Activated naive CD4-positive, alpha-beta T cell treated with anti-CD3 and anti-CD28 coated beads, Interleukin-2, amount 50 U/mL, for 24 hours (primary cell): ENCODE measurements around the gene LEF1.

ENCODE experiments used
- H3K27ac Mint-ChIP-seq: one replicate; pipeline ENCODE4 v1.8.0; 2021; ENCODE audit warnings: mild to moderate bottlenecking, mixed read lengths
- H3K27me3 Mint-ChIP-seq: one replicate; pipeline ENCODE4 v1.8.0; 2021; ENCODE audit warnings: mixed read lengths
- H3K36me3 Mint-ChIP-seq: one replicate; pipeline ENCODE4 v1.8.0; 2021; ENCODE audit warnings: mixed read lengths
- H3K4me1 Mint-ChIP-seq: one replicate; pipeline ENCODE4 v1.8.0; 2021; ENCODE audit warnings: mixed read lengths
- H3K4me3 Mint-ChIP-seq: one replicate; pipeline ENCODE4 v1.8.0; 2021; ENCODE audit warnings: mild to moderate bottlenecking, mixed read lengths
- H3K9me3 Mint-ChIP-seq: one replicate; pipeline ENCODE4 v1.8.0; 2021; ENCODE audit warnings: mixed read lengths

Gene LEF1

GRCh38 chr4:108168160-108168670 lies 517 bp downstream of the LEF1 start:
- H3K4me1 Mint-ChIP-seq, result peaks cover 31% of the 10 kb centered on the region
- no peaks in the 10 kb centered on the region for H3K27me3 Mint-ChIP-seq
- no peaks in the 10 kb centered on the region for H3K9me3 Mint-ChIP-seq
- peak overlapping the region; percentile 92 for H3K4me3 Mint-ChIP-seq
- peak overlapping the region; percentile 98 for H3K27ac Mint-ChIP-seq
- peaks cover 15% of the 10 kb centered on the region for H3K36me3 Mint-ChIP-seq

- Mint-ChIP-seq H3K27ac (peak overlapping the region; percentile 99), H3K4me1 (peaks cover 46% of the 10 kb centered on the region), H3K9me3 (no peaks in the 10 kb centered on the region), H3K4me3 (peak overlapping the region; percentile 94), H3K36me3 (peaks cover 28% of the 10 kb centered on the region), H3K27me3 (no peaks in the 10 kb centered on the region)
These were observed 2.1 kb downstream of the LEF1 start for GRCh38 chr4:108166441-108167315.

- Mint-ChIP-seq H3K4me1 (peaks cover 46% of the 10 kb centered on the region), H3K27ac (peak overlapping the region; percentile 90), H3K36me3 (peaks cover 32% of the 10 kb centered on the region), H3K9me3 (no peaks in the 10 kb centered on the region), H3K4me3 (peak overlapping the region; percentile 94), H3K27me3 (no peaks in the 10 kb centered on the region)
These were observed 2.7 kb downstream of the LEF1 start for GRCh38 chr4:108166038-108166437.

GRCh38 chr4:108165586-108165985 lies 3.1 kb downstream of the LEF1 start:
- H3K27ac Mint-ChIP-seq, result peak overlapping the region; percentile 90
- peaks cover 33% of the 10 kb centered on the region for H3K36me3 Mint-ChIP-seq
- H3K27me3 Mint-ChIP-seq, result no peaks in the 10 kb centered on the region
- H3K4me3 Mint-ChIP-seq, result peak overlapping the region; percentile 94
- no peaks in the 10 kb centered on the region for H3K9me3 Mint-ChIP-seq
- H3K4me1 Mint-ChIP-seq, result peaks cover 46% of the 10 kb centered on the region

- Mint-ChIP-seq H3K27me3 (no peaks in the 10 kb centered on the region), H3K27ac (peak overlapping the region; percentile 94), H3K9me3 (no peaks in the 10 kb centered on the region), H3K36me3 (peaks cover 40% of the 10 kb centered on the region), H3K4me1 (peaks cover 49% of the 10 kb centered on the region), H3K4me3 (peak overlapping the region; percentile 94)
These were observed 5.4 kb downstream of the LEF1 start for GRCh38 chr4:108163351-108163750.

- Mint-ChIP-seq H3K36me3 (peaks cover 41% of the 10 kb centered on the region), H3K27ac (peak overlapping the region; percentile 99), H3K4me1 (peaks cover 74% of the 10 kb centered on the region), H3K9me3 (no peaks in the 10 kb centered on the region), H3K4me3 (peak overlapping the region; percentile 73), H3K27me3 (no peaks in the 10 kb centered on the region)
These were observed 7.9 kb downstream of the LEF1 start for GRCh38 chr4:108160741-108161352.

GRCh38 chr4:108159845-108160244 lies 8.9 kb downstream of the LEF1 start:
- peaks cover 37% of the 10 kb centered on the region for H3K36me3 Mint-ChIP-seq
- no peaks in the 10 kb centered on the region for H3K9me3 Mint-ChIP-seq
- peak overlapping the region; percentile 99 for H3K27ac Mint-ChIP-seq
- no peaks in the 10 kb centered on the region for H3K27me3 Mint-ChIP-seq
- H3K4me1 Mint-ChIP-seq, result peaks cover 83% of the 10 kb centered on the region
- peak overlapping the region; percentile 73 for H3K4me3 Mint-ChIP-seq

GRCh38 chr4:108157655-108158054 lies 11.1 kb downstream of the LEF1 start:
- peak overlapping the region; percentile 99 for H3K27ac Mint-ChIP-seq

GRCh38 chr4:108156391-108156790 lies 12.3 kb downstream of the LEF1 start:
- H3K9me3 Mint-ChIP-seq, result no peaks in the 10 kb centered on the region
- H3K27me3 Mint-ChIP-seq, result no peaks in the 10 kb centered on the region
- peaks cover 84% of the 10 kb centered on the region for H3K4me1 Mint-ChIP-seq
- peaks cover 28% of the 10 kb centered on the region for H3K36me3 Mint-ChIP-seq
- H3K27ac Mint-ChIP-seq, result peak overlapping the region; percentile 99
- H3K4me3 Mint-ChIP-seq, result peak overlapping the region; percentile 73

More at GRCh38 chr4:108157655-108158054, 11.1 kb downstream of the LEF1 start:
- no peaks in the 10 kb centered on the region for H3K27me3 Mint-ChIP-seq
- H3K9me3 Mint-ChIP-seq, result no peaks in the 10 kb centered on the region
- H3K36me3 Mint-ChIP-seq, result peaks cover 29% of the 10 kb centered on the region
- peaks cover 84% of the 10 kb centered on the region for H3K4me1 Mint-ChIP-seq
- H3K4me3 Mint-ChIP-seq, result peak overlapping the region; percentile 73

- Mint-ChIP-seq H3K36me3 (peaks cover 28% of the 10 kb centered on the region), H3K4me3 (peak overlapping the region; percentile 73), H3K27ac (peak overlapping the region; percentile 99), H3K4me1 (peaks cover 84% of the 10 kb centered on the region), H3K9me3 (peaks cover 4% of the 10 kb centered on the region), H3K27me3 (no peaks in the 10 kb centered on the region)
These were observed 13.4 kb downstream of the LEF1 start for GRCh38 chr4:108155373-108155772.

GRCh38 chr4:108152980-108153379 lies 15.8 kb downstream of the LEF1 start:
- H3K4me1 Mint-ChIP-seq, result peaks cover 79% of the 10 kb centered on the region
- peaks cover 23% of the 10 kb centered on the region for H3K36me3 Mint-ChIP-seq
- H3K27ac Mint-ChIP-seq, result peak overlapping the region; percentile 99
- peak overlapping the region; percentile 83 for H3K4me3 Mint-ChIP-seq
- no peaks in the 10 kb centered on the region for H3K27me3 Mint-ChIP-seq
- peaks cover 4% of the 10 kb centered on the region for H3K9me3 Mint-ChIP-seq

GRCh38 chr4:108149588-108150380 lies 18.9 kb downstream of the LEF1 start:
- H3K27ac Mint-ChIP-seq, result peak overlapping the region; percentile 99

GRCh38 chr4:108148316-108148715 lies 20.4 kb downstream of the LEF1 start:
- Mint-ChIP-seq H3K4me3 (peak overlapping the region; percentile 79), H3K36me3 (peaks cover 25% of the 10 kb centered on the region), H3K9me3 (peaks cover 4% of the 10 kb centered on the region), H3K27me3 (no peaks in the 10 kb centered on the region), H3K27ac (peak overlapping the region; percentile 93), H3K4me1 (peaks cover 93% of the 10 kb centered on the region)

More at GRCh38 chr4:108149588-108150380, 18.9 kb downstream of the LEF1 start:
- Mint-ChIP-seq H3K4me3 (peak overlapping the region; percentile 78), H3K27me3 (no peaks in the 10 kb centered on the region), H3K9me3 (peaks cover 4% of the 10 kb centered on the region), H3K36me3 (peaks cover 22% of the 10 kb centered on the region), H3K4me1 (peaks cover 80% of the 10 kb centered on the region)

- peaks cover 93% of the 10 kb centered on the region for H3K4me1 Mint-ChIP-seq
- no peaks in the 10 kb centered on the region for H3K27me3 Mint-ChIP-seq
- peaks cover 4% of the 10 kb centered on the region for H3K9me3 Mint-ChIP-seq
- peaks cover 17% of the 10 kb centered on the region for H3K36me3 Mint-ChIP-seq
- peak overlapping the region; percentile 93 for H3K27ac Mint-ChIP-seq
- peak overlapping the region; percentile 79 for H3K4me3 Mint-ChIP-seq
These were observed 21.9 kb downstream of the LEF1 start for GRCh38 chr4:108146819-108147218.

- Mint-ChIP-seq H3K27ac (peak overlapping the region; percentile 93), H3K9me3 (peaks cover 4% of the 10 kb centered on the region), H3K4me1 (peaks cover 93% of the 10 kb centered on the region), H3K27me3 (no peaks in the 10 kb centered on the region), H3K4me3 (peak overlapping the region; percentile 79), H3K36me3 (peaks cover 18% of the 10 kb centered on the region)
These were observed 22.4 kb downstream of the LEF1 start for GRCh38 chr4:108146336-108146735.
